GM12874 (cell line): Measurements from ENCODE around the gene H1-8.

Source experiments
- TF ChIP-seq, protein P1 (sequence below): IDR thresholded peaks from 2 replicates; pipeline ENCODE4 v1.5.1; 2011; ENCODE audit warnings: low read depth, mild to moderate bottlenecking, control low read depth, low read length, moderate library complexity; ENCODE audit not compliant: insufficient read depth

Gene H1-8

DNA sequence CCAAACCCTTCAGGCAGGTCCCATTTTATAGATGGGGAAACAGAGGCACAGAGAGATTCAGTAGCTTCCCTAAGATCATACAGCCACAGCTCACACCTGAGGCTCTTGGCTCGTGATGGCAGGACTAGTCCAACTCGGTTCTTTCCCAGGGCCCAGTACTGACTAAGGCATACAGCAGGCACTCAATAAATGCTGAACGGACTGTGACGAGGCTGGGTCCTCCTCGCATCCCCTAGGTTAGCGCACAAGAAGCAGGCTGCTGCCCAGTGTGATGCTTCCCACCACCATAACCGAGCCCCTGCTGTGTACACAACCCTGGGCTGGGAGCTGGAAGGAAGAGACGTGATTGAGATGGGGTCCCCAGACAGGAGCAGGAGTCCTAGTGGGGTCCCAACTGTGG, 38.6 kb downstream of the H1-8 start:
- TF ChIP-seq, protein P1, sequence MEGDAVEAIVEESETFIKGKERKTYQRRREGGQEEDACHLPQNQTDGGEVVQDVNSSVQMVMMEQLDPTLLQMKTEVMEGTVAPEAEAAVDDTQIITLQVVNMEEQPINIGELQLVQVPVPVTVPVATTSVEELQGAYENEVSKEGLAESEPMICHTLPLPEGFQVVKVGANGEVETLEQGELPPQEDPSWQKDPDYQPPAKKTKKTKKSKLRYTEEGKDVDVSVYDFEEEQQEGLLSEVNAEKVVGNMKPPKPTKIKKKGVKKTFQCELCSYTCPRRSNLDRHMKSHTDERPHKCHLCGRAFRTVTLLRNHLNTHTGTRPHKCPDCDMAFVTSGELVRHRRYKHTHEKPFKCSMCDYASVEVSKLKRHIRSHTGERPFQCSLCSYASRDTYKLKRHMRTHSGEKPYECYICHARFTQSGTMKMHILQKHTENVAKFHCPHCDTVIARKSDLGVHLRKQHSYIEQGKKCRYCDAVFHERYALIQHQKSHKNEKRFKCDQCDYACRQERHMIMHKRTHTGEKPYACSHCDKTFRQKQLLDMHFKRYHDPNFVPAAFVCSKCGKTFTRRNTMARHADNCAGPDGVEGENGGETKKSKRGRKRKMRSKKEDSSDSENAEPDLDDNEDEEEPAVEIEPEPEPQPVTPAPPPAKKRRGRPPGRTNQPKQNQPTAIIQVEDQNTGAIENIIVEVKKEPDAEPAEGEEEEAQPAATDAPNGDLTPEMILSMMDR: no peak

DNA sequence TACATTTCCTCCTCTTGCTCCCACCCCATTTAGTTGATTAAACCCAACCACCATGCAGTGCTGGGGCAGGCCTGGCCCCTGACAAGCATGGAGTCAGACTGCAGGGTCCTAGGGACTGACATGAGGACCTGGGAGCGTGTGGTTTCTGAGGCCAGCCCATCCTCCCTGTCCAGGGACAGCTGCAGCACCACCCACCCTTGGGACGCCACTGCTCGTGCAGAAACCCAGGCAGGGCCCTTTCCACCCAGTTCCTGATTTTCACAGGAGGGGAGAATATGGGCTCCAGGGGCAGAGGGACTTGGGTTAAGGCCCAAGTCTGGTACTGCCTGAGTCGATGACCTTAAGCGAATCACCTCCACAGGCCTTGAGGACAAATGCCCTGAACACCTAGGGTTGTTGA, 39.8 kb downstream of the H1-8 start:
- TF ChIP-seq, protein P1: no peak

DNA sequence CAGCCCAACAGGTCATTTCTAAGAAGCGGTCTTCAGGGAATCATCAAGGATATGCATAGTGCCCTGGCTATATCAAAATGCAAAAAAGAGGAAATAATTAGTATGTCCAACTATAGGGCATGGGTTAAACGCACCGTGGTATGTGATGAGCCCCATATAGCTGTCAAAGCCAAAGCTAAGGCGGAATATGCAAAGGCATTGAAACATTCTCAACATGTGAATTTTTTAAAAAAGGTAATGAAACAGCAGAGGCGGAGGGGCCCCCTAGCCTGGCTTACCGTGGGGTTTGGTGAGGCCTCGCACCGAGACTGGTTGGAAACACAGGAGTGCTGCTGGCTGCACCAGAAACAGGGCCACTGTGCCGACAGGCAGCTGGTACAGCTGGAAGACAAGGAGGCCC, 40.3 kb downstream of the H1-8 start:
- TF ChIP-seq, protein P1: no peak

DNA sequence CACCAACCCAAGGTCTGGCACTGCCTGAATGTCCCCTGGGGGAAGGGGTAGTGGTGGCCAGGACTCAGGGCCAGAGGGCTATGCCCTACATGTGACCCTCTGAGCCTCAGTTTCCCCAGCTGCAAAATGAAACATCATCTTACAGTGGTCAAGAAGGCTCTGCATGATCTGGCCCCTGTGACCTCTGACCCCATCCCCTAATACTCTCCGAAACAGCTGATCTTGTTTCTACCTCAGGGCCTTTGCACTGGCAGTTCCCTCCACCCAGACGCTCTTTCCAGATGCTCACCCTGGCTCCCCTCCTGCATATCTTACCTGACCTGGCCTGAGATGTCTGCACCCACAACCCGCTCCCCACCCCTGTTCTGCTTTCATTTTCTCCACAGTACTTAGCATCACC, 41.7 kb downstream of the H1-8 start:
- TF ChIP-seq, protein P1: no peak

DNA sequence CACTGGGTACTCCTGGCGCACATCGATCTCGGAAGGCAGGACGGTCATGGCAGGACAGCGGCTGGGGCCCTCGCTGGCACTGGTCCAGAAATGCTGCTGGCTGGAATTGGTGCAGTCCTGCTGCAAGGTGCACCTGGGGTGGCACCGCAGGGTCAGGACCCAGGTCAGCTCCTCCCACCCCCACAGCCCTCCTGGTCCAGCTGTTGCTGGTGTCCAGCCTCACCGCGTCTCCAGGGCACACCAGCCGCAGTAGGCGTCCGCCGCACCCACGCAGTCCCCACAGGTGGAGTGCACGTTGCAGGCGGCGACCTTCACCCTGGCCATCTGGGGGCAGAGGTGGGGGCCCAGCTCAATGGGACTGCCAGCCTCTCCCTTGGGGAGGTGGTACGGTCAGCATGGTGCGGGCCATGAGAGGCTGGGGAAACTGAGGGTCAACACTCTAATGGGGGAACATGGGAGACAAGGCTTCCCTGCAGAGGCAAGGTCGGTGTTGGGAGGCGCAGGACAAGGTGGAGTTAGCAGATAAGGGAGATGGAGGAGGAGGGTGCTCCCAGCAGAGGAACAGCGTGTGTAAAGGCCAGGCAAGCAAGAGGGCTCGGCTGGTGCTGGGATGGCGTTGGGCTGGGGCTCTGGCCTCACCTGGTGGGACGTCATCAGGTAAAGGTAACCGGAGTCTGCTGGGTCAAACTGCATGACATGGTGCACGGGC, 43.1 kb downstream of the H1-8 start:
- TF ChIP-seq, protein P1: no peak

DNA sequence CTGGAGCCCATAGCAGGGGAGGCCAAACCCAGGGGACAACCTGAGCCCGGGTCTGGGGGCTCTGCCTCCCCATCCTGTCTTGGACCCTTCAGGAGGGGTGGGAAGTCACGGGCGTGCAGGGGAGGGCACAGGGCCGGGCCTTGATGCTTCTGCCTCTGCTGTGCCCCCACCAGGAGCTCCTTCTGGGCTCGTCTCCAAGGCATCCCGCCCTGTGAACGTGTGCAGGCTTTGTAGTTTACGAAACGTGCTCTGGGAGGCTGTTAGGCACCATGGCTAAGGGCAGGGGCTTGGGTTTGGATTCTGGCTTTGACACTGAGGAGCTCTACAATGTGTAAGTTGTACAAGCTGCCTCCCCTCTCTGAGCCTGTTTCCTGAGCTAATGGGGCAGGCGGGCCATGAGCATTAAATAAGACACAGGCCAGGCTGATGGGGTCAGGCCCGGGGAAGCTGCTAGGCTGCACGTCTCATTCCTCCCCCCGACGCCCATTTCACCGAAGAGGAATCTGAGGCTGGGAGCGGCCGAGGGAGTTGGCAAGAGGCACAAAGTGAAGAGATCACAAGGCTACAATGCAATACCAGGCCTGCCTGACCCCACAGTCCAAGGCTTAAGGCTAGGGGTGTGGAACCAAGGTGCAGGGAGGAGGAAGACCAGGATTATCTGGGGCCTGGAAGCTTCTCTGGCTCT, 43.9 kb downstream of the H1-8 start:
- TF ChIP-seq, protein P1: no peak

DNA sequence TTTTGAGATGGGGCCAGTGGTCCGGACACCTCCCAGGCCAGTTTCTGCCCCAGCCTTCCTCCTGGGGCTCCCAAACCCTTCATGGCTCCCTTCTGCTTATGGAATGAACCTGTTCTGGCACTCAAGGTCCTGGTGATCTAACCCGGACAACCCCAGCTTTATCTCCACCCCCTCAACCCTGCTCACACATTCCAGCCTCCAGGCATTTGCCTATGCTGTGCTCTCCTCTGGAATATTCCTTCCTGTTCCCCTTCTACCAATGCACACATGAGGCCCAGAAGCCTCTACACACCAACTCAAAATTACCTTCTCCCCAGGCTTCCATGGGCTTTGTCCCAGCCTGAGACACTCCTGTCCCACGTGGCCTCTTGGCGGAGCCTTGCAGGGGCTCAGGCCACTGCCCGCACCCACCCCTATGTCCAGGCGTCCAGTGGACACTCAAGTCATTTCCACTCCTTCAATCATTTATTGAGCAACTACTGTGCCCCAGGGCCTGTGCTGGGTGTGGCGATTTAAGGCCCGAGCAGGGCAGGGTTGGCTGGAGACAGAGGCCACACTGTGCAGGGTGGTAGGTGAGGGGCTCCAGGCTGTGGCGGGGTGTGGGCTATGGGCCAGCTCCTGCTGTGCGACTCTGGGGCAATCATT, 44.7 kb downstream of the H1-8 start:
- TF ChIP-seq, protein P1: no peak
